ENCODE results near the gene ULK4.
"Not testable (repeated sequence)": the region's sequence is repeated elsewhere in the genome, so short reads cannot be mapped to it uniquely, and the experiment has no call there.

Gene ULK4

GRCh38 chr3:41419809-41420208 lies 542.1 kb downstream of the ULK4 start:
- no peak for DNase-seq

GRCh38 chr3:41418961-41419691 lies 542.8 kb downstream of the ULK4 start:
- no peak for DNase-seq

GRCh38 chr3:41417574-41417973 lies 544.3 kb downstream of the ULK4 start:
- DNase-seq = no peak

- DNase-seq = no peak
Observed at GRCh38 chr3:41411065-41411464, 550.8 kb downstream of the ULK4 start.

- DNase-seq = no peak
Observed at GRCh38 chr3:41405466-41405865, 556.4 kb downstream of the ULK4 start.

GRCh38 chr3:41404582-41404981 lies 557.3 kb downstream of the ULK4 start:
- no peak for DNase-seq

GRCh38 chr3:41394896-41395295 lies 567.0 kb downstream of the ULK4 start:
- DNase-seq = no peak

GRCh38 chr3:41370765-41371535 lies 591.0 kb downstream of the ULK4 start:
- DNase-seq = not testable (repeated sequence)

GRCh38 chr3:41370307-41370706 lies 591.6 kb downstream of the ULK4 start:
- DNase-seq = no peak

- DNase-seq = no peak
Observed at GRCh38 chr3:41369838-41370237, 592.1 kb downstream of the ULK4 start.

- no peak for DNase-seq
Observed at GRCh38 chr3:41365973-41366372, 595.9 kb downstream of the ULK4 start.

- no peak for DNase-seq
Observed at GRCh38 chr3:41364736-41365135, 597.2 kb downstream of the ULK4 start.

- no peak for DNase-seq
Observed at GRCh38 chr3:41363830-41364523, 597.9 kb downstream of the ULK4 start.

GRCh38 chr3:41362638-41363559 lies 599.0 kb downstream of the ULK4 start:
- DNase-seq = no peak

- no peak for DNase-seq
Observed at GRCh38 chr3:41357271-41357670, 604.6 kb downstream of the ULK4 start.

GRCh38 chr3:41356775-41357174 lies 605.1 kb downstream of the ULK4 start:
- DNase-seq = no peak

- no peak for DNase-seq
Observed at GRCh38 chr3:41352510-41352909, 609.4 kb downstream of the ULK4 start.

- DNase-seq = no peak
Observed at GRCh38 chr3:41350441-41350840, 611.5 kb downstream of the ULK4 start.

- DNase-seq = no peak
Observed at GRCh38 chr3:41348401-41348800, 613.5 kb downstream of the ULK4 start.

- no peak for DNase-seq
Observed at GRCh38 chr3:41346698-41347270, 615.1 kb downstream of the ULK4 start.

- no peak for DNase-seq
Observed at GRCh38 chr3:41345788-41346187, 616.1 kb downstream of the ULK4 start.

- DNase-seq = no peak
Observed at GRCh38 chr3:41339758-41340157, 622.1 kb downstream of the ULK4 start.

Data from activated naive CD4-positive, alpha-beta T cell treated with anti-CD3 and anti-CD28 coated beads, Interleukin-2, amount 50 U/mL, for 16 hours (primary cell).